HepG2 (cell line): Measurements from ENCODE around the gene ATG4B. TPM values are rescaled to one million over a fixed set of nuclear protein-coding genes. Genes with fewer than 3 reads are reported as not detected.
A peak's percentile ranks its signal among the peaks of the same experiment; 100 is the strongest.

Experiments used
- E2F1 ChIP-seq: sonication (generic); formaldehyde crosslinking; IDR thresholded peaks from 2 replicates; pipeline ENCODE4 v1.5.0; 2020; ENCODE audit warnings: missing genetic modification reagents
- EEA1 ChIP-seq: sonication (generic); formaldehyde crosslinking; IDR thresholded peaks from 2 replicates; pipeline ENCODE4 v1.5.1; 2020; ENCODE audit warnings: mild to moderate bottlenecking, missing genetic modification reagents, borderline replicate concordance
- EP300 ChIP-seq, 3 experiments: sonication (generic) in 1 of 3; formaldehyde crosslinking in 1 of 3; IDR thresholded peaks; 2 replicates each; pipeline versions ENCODE4 v1.5.1 to v1.6.1; 2011 to 2020; ENCODE audit warnings: low read depth in 2 of 3, low read length in 2 of 3, borderline replicate concordance in 1 of 3, improper control_type of control experiment in 1 of 3, mild to moderate bottlenecking in 1 of 3, missing genetic modification reagents in 1 of 3, moderate library complexity in 1 of 3
- GABPB1 ChIP-seq: IDR thresholded peaks from 2 replicates; pipeline ENCODE4 v1.6.1; 2016; ENCODE audit warnings: mild to moderate bottlenecking, missing genetic modification reagents, moderate library complexity, missing compliant biosample characterization
- KIAA2018 ChIP-seq: sonication (generic); formaldehyde crosslinking; IDR thresholded peaks from 2 replicates; pipeline ENCODE4 v1.5.0; 2020; ENCODE audit warnings: mild to moderate bottlenecking, missing genetic modification reagents, borderline replicate concordance
- MXD1 ChIP-seq: sonication (generic); formaldehyde crosslinking; IDR thresholded peaks from 2 replicates; pipeline ENCODE4 v1.4.0; 2020; ENCODE audit warnings: mild to moderate bottlenecking, missing genetic modification reagents
- PHF20 ChIP-seq: sonication (generic); formaldehyde crosslinking; IDR thresholded peaks from 2 replicates; pipeline ENCODE4 v1.5.0; 2020; ENCODE audit warnings: mild to moderate bottlenecking, missing genetic modification reagents
- SP4 ChIP-seq: sonication (generic); formaldehyde crosslinking; IDR thresholded peaks from 2 replicates; pipeline ENCODE4 v1.8.1; 2023; ENCODE audit warnings: mild to moderate bottlenecking, missing genetic modification reagents
- ZBTB44 ChIP-seq: sonication (generic); formaldehyde crosslinking; IDR thresholded peaks from 2 replicates; pipeline ENCODE4 v1.4.0; 2020; ENCODE audit warnings: missing genetic modification reagents
- ZFP91 ChIP-seq: sonication (generic); formaldehyde crosslinking; IDR thresholded peaks from 2 replicates; pipeline ENCODE4 v1.9.0; 2022; ENCODE audit warnings: missing genetic modification reagents, mild to moderate bottlenecking, borderline replicate concordance
- ZNF441 ChIP-seq: sonication (generic); formaldehyde crosslinking; IDR thresholded peaks from 2 replicates; pipeline ENCODE4 v1.7.0; 2021; ENCODE audit warnings: missing genetic modification reagents, borderline replicate concordance
- ZNF660 ChIP-seq: sonication (generic); formaldehyde crosslinking; IDR thresholded peaks from 2 replicates; pipeline ENCODE4 v1.5.1; 2020; ENCODE audit warnings: mild to moderate bottlenecking, low read depth, missing genetic modification reagents, borderline replicate concordance
- polyA plus RNA-seq, 8 experiments: library from polyadenylated mRNA; depleted of rRNA in 3 of 8; stranded (reverse) in 7 of 8; unstranded in 1 of 8; fragments of >200 nt; fragmentation: Illumina TruSeq in 4 of 8; extraction: Trizol in 4 of 8; gene quantifications; 2 replicates each; pipeline versions ENCODE4 v1.2.1 to v1.2.3, GENCODE V29; 2011 to 2016; ENCODE audit warnings: low read depth in 4 of 8, missing spikeins in 1 of 8, mixed read lengths in 1 of 8; ENCODE audit not compliant: insufficient read depth in 1 of 8
- total RNA-seq, 5 experiments: library from RNA; depleted of rRNA; stranded (reverse); fragments of >200 nt; fragmentation: Illumina TruSeq; extraction: Trizol; gene quantifications; 2 replicates each; pipeline ENCODE4 v1.2.3, GENCODE V29; 2016; ENCODE audit warnings: low read depth in 1 of 5

ATG4B gene
- total and polyA plus RNA-seq, 2 of the 13 experiments (the other 11 are each of a cell fraction or from before 2014, with no cell fraction given) = 95.5 to 239 TPM

GRCh38 chr2:241609859-241610793, 27.4 kb upstream of the ATG4B start (continued):
- 0 out of 4 replicates have a peak, but pooled peaks of 1 of the 2 experiments have one; percentile 34 for TF ChIP-seq EP300 (IDR thresholded peaks at IDR 0.05; ENCODE audit: low read depth in 2 of 2, low read length in 2 of 2)
- TF ChIP-seq EP300 (CRISPR knock-in tag; IDR thresholded peaks at IDR 0.05; ENCODE audit: borderline replicate concordance) = no peak
- peak; percentile 85 for TF ChIP-seq MXD1
- TF ChIP-seq ZBTB44 (CRISPR knock-in tag) = peak; percentile 10; the same call in 1 of the 2 replicates
- no peak for TF ChIP-seq KIAA2018 (CRISPR knock-in tag)
- peak; percentile 81 for TF ChIP-seq ZFP91 (CRISPR knock-in tag)
- TF ChIP-seq SP4 = peak; percentile 96
- peak; percentile 66 for TF ChIP-seq PHF20 (CRISPR knock-in tag)
- TF ChIP-seq ZNF660 (CRISPR knock-in tag) = no peak
- no peak for TF ChIP-seq E2F1 (CRISPR knock-in tag)
- peak; percentile 92 for TF ChIP-seq GABPB1 (CRISPR knock-in tag)
- no peak for TF ChIP-seq ZNF441 (CRISPR knock-in tag)
- peak; percentile 93; the same call in 1 of the 2 replicates for TF ChIP-seq EEA1 (CRISPR knock-in tag)
